ENCODE measurements around the gene METTL8.
A peak's percentile ranks its signal among the peaks of the same experiment; 100 is the strongest.

Gene METTL8

GRCh38 chr2:171433763-171434012 lies at the start of gene METTL8:
METTL8 (minus strand) TSS chr2:171433990; CDS start chr2:171392185, 41,805 bp downstream.
- Mint-ChIP-seq H3K27ac (peak within 1 kb of the TSS; percentile 97 to 98), H3K27me3 (no peaks in the 10 kb centered on the region), H3K9me3 (peaks cover 0 to 7% of the 10 kb centered on the region in 2 donors), H3K4me1 (peaks cover 59% of the 10 kb centered on the region), H3K4me3 (peak within 1 kb of the TSS; percentile 88 to 91)
- DNase-seq, result no peak
- no peak for ATAC-seq

GRCh38 chr2:171482877-171483276 lies 49.1 kb upstream of the METTL8 start:
- Mint-ChIP-seq H3K27me3 (no peaks in the 10 kb centered on the region), H3K4me1 (no peaks in the 10 kb centered on the region), H3K9me3 (no peaks in the 10 kb centered on the region), H3K27ac (peak overlapping the region in 1 of 2 donors; percentile 63), H3K4me3 (no peak overlapping the region)
- no peak for DNase-seq
- ATAC-seq, result no peak

GRCh38 chr2:171482308-171482707 lies 48.5 kb upstream of the METTL8 start:
- H3K27me3 Mint-ChIP-seq, result no peaks in the 10 kb centered on the region
- DNase-seq (no peak), ATAC-seq (no peak)
- no peaks in the 10 kb centered on the region for H3K9me3 Mint-ChIP-seq
- H3K4me3 Mint-ChIP-seq, result no peak overlapping the region
- no peaks in the 10 kb centered on the region for H3K4me1 Mint-ChIP-seq
- no peak overlapping the region for H3K27ac Mint-ChIP-seq

GRCh38 chr2:171480908-171481307 lies 47.1 kb upstream of the METTL8 start:
- no peak overlapping the region for H3K4me3 Mint-ChIP-seq
- ATAC-seq, result no peak
- no peak overlapping the region for H3K27ac Mint-ChIP-seq
- H3K4me1 Mint-ChIP-seq, result no peaks in the 10 kb centered on the region
- H3K9me3 Mint-ChIP-seq, result no peaks in the 10 kb centered on the region
- no peaks in the 10 kb centered on the region for H3K27me3 Mint-ChIP-seq
- no peak for DNase-seq

- no peaks in the 10 kb centered on the region for H3K4me1 Mint-ChIP-seq
- H3K27ac Mint-ChIP-seq, result no peak overlapping the region
- DNase-seq (no peak), ATAC-seq (no peak)
- no peaks in the 10 kb centered on the region for H3K27me3 Mint-ChIP-seq
- no peaks in the 10 kb centered on the region for H3K9me3 Mint-ChIP-seq
- H3K4me3 Mint-ChIP-seq, result no peak overlapping the region
These were observed 45.5 kb upstream of the METTL8 start for GRCh38 chr2:171479154-171479814.

- ATAC-seq (no peak), DNase-seq (no peak)
- H3K4me1 Mint-ChIP-seq, result no peaks in the 10 kb centered on the region
- no peak overlapping the region for H3K4me3 Mint-ChIP-seq
- H3K27ac Mint-ChIP-seq, result peak overlapping the region in 1 of 2 donors; percentile 69
- no peaks in the 10 kb centered on the region for H3K27me3 Mint-ChIP-seq
- no peaks in the 10 kb centered on the region for H3K9me3 Mint-ChIP-seq
These were observed 44.6 kb upstream of the METTL8 start for GRCh38 chr2:171478345-171478744.

- DNase-seq, result no peak
- Mint-ChIP-seq H3K4me1 (no peaks in the 10 kb centered on the region), H3K9me3 (no peaks in the 10 kb centered on the region), H3K4me3 (no peak overlapping the region), H3K27ac (no peak overlapping the region), H3K27me3 (no peaks in the 10 kb centered on the region)
- ATAC-seq, result no peak
These were observed 42.2 kb upstream of the METTL8 start for GRCh38 chr2:171475979-171476378.

- no peaks in the 10 kb centered on the region for H3K9me3 Mint-ChIP-seq
- no peaks in the 10 kb centered on the region for H3K4me1 Mint-ChIP-seq
- DNase-seq (no peak), ATAC-seq (no peak)
- H3K27me3 Mint-ChIP-seq, result no peaks in the 10 kb centered on the region
- H3K4me3 Mint-ChIP-seq, result no peak overlapping the region
- no peak overlapping the region for H3K27ac Mint-ChIP-seq
These were observed 36.3 kb upstream of the METTL8 start for GRCh38 chr2:171470129-171470528.

GRCh38 chr2:171469176-171469575 lies 35.4 kb upstream of the METTL8 start:
- Mint-ChIP-seq H3K4me1 (no peaks in the 10 kb centered on the region), H3K9me3 (no peaks in the 10 kb centered on the region), H3K27ac (no peak overlapping the region), H3K4me3 (no peak overlapping the region), H3K27me3 (no peaks in the 10 kb centered on the region)
- ATAC-seq, result no peak
- no peak for DNase-seq

GRCh38 chr2:171460537-171460936 lies 26.7 kb upstream of the METTL8 start:
- H3K9me3 Mint-ChIP-seq, result peaks cover 0 to 8% of the 10 kb centered on the region in 2 donors
- H3K4me1 Mint-ChIP-seq, result no peaks in the 10 kb centered on the region

GRCh38 chr2:171459498-171459897 lies 25.7 kb upstream of the METTL8 start:
- Mint-ChIP-seq H3K4me3 (no peak overlapping the region), H3K4me1 (peaks cover 4% of the 10 kb centered on the region), H3K27ac (no peak overlapping the region), H3K27me3 (no peaks in the 10 kb centered on the region), H3K9me3 (peaks cover 0 to 8% of the 10 kb centered on the region in 2 donors)
- ATAC-seq, result no peak
- DNase-seq, result no peak

More at GRCh38 chr2:171460537-171460936, 26.7 kb upstream of the METTL8 start:
- H3K27ac Mint-ChIP-seq, result no peak overlapping the region
- DNase-seq (no peak), ATAC-seq (no peak)
- H3K4me3 Mint-ChIP-seq, result no peak overlapping the region
- no peaks in the 10 kb centered on the region for H3K27me3 Mint-ChIP-seq

GRCh38 chr2:171452773-171453172 lies 19.0 kb upstream of the METTL8 start:
- Mint-ChIP-seq H3K4me1 (peaks cover 4% of the 10 kb centered on the region), H3K4me3 (no peak overlapping the region), H3K27me3 (no peaks in the 10 kb centered on the region), H3K27ac (no peak overlapping the region), H3K9me3 (peaks cover 0 to 8% of the 10 kb centered on the region in 2 donors)
- no peak for ATAC-seq
- no peak for DNase-seq

GRCh38 chr2:171451074-171451473 lies 17.3 kb upstream of the METTL8 start:
- no peaks in the 10 kb centered on the region for H3K27me3 Mint-ChIP-seq
- ATAC-seq (no peak), DNase-seq (no peak)
- H3K4me3 Mint-ChIP-seq, result no peak overlapping the region
- H3K27ac Mint-ChIP-seq, result no peak overlapping the region
- H3K4me1 Mint-ChIP-seq, result peaks cover 4% of the 10 kb centered on the region
- peaks cover 0 to 5% of the 10 kb centered on the region in 2 donors for H3K9me3 Mint-ChIP-seq

GRCh38 chr2:171447675-171448074 lies 13.9 kb upstream of the METTL8 start:
- no peak for DNase-seq
- H3K9me3 Mint-ChIP-seq, result no peaks in the 10 kb centered on the region
- ATAC-seq, result no peak
- H3K27me3 Mint-ChIP-seq, result no peaks in the 10 kb centered on the region
- peak overlapping the region in 1 of 2 donors; percentile 54 for H3K27ac Mint-ChIP-seq
- H3K4me3 Mint-ChIP-seq, result no peak overlapping the region
- no peaks in the 10 kb centered on the region for H3K4me1 Mint-ChIP-seq

GRCh38 chr2:171441470-171441869 lies 7.7 kb upstream of the METTL8 start:
- Mint-ChIP-seq H3K4me1 (peaks cover 17% of the 10 kb centered on the region), H3K27me3 (no peaks in the 10 kb centered on the region), H3K27ac (no peak overlapping the region), H3K4me3 (no peak overlapping the region), H3K9me3 (no peaks in the 10 kb centered on the region)
- DNase-seq, result no peak
- no peak for ATAC-seq

- ATAC-seq (no peak), DNase-seq (no peak)
- Mint-ChIP-seq H3K4me3 (no peak overlapping the region), H3K27ac (no peak overlapping the region), H3K4me1 (peaks cover 55% of the 10 kb centered on the region), H3K9me3 (no peaks in the 10 kb centered on the region), H3K27me3 (no peaks in the 10 kb centered on the region)
These were observed 2.5 kb upstream of the METTL8 start for GRCh38 chr2:171436307-171436706.

All from stimulated activated naive CD8-positive, alpha-beta T cell treated with anti-CD3 and anti-CD28 coated beads, Interleukin-15, amount 100 ng/mL, for 72 hours (primary cell).